ENCODE results near the gene GAREM1. TPM values are rescaled to one million over a fixed set of nuclear protein-coding genes. Genes with fewer than 3 reads are reported as not detected.

Gene GAREM1
- total RNA-seq, 1 donor from 2014 or later = 11.5 TPM

DNA sequence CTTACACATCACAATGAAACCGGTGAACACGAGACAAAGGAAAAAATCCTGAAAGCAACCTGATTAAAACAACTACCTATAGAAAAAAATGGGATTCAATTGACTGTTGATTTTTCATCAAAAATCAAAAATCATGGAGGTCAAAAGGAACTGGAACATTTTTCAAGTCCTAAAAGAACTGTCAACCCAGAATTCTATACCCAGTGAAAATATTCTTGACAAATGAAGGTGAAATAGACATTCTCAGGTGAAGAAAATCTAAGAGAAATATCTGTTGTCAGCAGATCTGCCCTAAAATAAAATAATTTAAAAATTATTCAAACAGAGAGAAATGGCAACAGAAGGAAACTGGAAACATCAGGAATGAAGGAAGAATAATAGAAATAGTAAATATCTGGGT lies 38.9 kb downstream of the GAREM1 start:
- H3K9me3 ChIP-seq = no peaks in the 10 kb centered on the region

DNA sequence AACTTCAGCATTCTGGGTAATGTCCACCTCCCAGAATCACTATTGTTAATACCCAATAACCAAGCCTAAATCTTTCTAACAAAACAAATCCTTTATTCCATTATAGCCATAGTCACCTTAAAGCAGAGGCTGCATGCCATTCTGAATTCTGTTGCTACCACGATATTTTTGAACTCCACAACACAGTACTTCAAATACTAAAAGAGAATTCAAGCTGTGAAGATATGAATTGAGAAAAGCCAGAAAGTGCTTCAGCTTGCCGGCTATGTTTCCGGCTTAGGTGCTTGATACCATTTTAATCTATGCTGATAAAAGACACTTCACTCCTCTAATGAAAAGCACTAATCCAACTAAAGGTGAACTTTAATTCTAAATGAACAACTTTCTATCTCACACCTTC lies 41.3 kb downstream of the GAREM1 start:
- TF ChIP-seq, protein P1, sequence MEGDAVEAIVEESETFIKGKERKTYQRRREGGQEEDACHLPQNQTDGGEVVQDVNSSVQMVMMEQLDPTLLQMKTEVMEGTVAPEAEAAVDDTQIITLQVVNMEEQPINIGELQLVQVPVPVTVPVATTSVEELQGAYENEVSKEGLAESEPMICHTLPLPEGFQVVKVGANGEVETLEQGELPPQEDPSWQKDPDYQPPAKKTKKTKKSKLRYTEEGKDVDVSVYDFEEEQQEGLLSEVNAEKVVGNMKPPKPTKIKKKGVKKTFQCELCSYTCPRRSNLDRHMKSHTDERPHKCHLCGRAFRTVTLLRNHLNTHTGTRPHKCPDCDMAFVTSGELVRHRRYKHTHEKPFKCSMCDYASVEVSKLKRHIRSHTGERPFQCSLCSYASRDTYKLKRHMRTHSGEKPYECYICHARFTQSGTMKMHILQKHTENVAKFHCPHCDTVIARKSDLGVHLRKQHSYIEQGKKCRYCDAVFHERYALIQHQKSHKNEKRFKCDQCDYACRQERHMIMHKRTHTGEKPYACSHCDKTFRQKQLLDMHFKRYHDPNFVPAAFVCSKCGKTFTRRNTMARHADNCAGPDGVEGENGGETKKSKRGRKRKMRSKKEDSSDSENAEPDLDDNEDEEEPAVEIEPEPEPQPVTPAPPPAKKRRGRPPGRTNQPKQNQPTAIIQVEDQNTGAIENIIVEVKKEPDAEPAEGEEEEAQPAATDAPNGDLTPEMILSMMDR (IDR thresholded peaks at IDR 0.05) = no peak
- H3K27me3 ChIP-seq = no peaks in the 10 kb centered on the region
- no peaks in the 10 kb centered on the region for H3K9me3 ChIP-seq
- DNase-seq (no peak), ATAC-seq (no peak)
- no peaks in the 10 kb centered on the region for H3K4me1 ChIP-seq
- no peaks in the 10 kb centered on the region for H3K36me3 ChIP-seq
- intact Hi-C loops (cut with DNase I) = no loop called here
- H3K4me3 ChIP-seq = no peak overlapping the region
- no peak overlapping the region for H3K27ac ChIP-seq

More for the DNA sequence above, 38.9 kb downstream of the GAREM1 start:
- DNase-seq = no peak
- H3K36me3 ChIP-seq = no peaks in the 10 kb centered on the region
- no peak overlapping the region for H3K4me3 ChIP-seq
- H3K27me3 ChIP-seq = no peaks in the 10 kb centered on the region
- H3K4me1 ChIP-seq = no peaks in the 10 kb centered on the region
- no peak for ATAC-seq
- TF ChIP-seq, protein P1 (IDR thresholded peaks at IDR 0.05) = no peak
- intact Hi-C loops (cut with DNase I) = no loop called here
- H3K27ac ChIP-seq = no peak overlapping the region

DNA sequence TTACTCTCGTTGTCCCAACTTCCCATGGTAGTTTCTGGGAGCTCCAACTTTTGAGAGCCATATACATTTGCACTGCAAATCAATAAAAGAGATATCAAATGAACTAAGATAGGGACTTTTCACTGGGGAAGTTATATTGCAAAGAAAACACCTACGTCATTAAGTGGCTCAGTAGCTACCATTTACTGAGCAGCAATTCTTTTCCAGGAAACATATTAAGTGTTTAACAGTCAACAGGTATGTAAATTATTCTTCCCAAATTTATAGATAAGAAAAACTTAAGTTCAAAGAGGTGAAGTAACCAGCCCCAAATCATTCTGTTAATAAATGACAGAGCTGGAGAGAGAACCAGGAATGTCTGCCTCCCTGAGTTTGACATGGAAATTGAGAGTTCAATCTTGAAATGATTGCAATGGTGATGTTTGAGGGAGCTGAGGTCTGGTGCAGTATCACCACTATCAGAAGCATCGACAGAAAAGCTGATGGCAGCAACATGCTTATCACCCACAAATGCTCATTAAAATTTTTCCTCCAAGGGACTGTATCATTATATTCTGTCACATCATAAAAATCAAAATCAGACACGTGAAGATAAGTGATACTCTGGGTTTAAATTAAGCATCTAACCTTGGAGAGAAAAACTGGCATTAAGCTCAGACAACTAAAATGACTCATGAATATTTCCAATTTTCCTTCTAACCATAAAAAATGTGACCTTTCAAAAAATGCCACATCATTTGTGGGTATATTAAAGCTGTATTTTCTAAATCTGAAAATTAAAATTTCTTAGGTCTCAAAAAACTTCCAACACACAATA lies 43.4 kb downstream of the GAREM1 start:
- no peak overlapping the region for H3K4me3 ChIP-seq
- no peak for DNase-seq
- TF ChIP-seq, protein P1 (IDR thresholded peaks at IDR 0.05) = no peak
- H3K4me1 ChIP-seq = no peaks in the 10 kb centered on the region
- H3K9me3 ChIP-seq = no peaks in the 10 kb centered on the region
- no peak overlapping the region for H3K27ac ChIP-seq
- no peak for ATAC-seq
- H3K27me3 ChIP-seq = no peaks in the 10 kb centered on the region
- H3K36me3 ChIP-seq = no peaks in the 10 kb centered on the region
- intact Hi-C loops (cut with DNase I) = no loop called here

DNA sequence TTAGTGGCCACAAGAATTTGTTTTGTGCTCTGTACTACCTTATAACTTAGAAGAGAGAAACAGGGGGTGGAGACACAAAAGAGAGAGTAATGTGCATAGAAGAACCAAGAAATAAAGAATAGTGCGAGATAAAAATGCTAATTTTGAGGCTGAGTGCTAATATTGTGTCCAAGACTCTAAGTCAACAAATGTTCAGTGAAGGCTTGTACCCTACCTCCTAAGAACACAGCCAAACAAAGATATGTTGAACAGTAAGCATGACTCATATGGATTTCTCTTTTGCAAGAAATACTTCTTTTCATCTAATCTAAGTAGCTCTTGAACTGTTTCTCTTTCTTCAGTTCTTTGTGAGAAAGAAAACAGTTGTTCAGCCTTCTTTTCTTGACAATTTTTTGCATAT lies 45.2 kb downstream of the GAREM1 start:
- Histone ChIP-seq H3K36me3 (no peaks in the 10 kb centered on the region), H3K4me3 (no peak overlapping the region), H3K27me3 (no peaks in the 10 kb centered on the region), H3K4me1 (no peaks in the 10 kb centered on the region), H3K9me3 (no peaks in the 10 kb centered on the region), H3K27ac (no peak overlapping the region)
- TF ChIP-seq, protein P1 (IDR thresholded peaks at IDR 0.05) = no peak
- ATAC-seq (peak; percentile 35), DNase-seq (no peak)
- intact Hi-C loops (cut with DNase I) = no loop called here

DNA sequence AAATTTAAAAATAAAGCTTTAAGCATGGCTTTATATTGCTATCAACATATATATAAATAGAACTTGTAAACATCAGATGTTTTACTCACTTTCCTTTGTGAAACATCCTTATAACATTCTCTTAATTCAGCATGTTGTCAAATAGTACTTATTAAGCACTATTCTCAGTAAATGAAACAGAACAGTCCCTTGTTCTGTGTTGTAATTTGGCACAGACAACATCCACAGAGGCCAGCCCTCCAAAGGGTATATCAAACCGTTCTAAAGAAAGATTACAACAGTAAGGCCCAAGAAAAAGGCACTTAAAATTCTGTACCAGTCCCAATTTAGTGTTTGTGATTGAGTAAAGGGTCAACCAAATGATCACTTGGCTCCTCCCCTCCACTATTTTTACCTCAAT lies 46.0 kb downstream of the GAREM1 start:
- H3K4me1 ChIP-seq = no peaks in the 10 kb centered on the region
- no peaks in the 10 kb centered on the region for H3K9me3 ChIP-seq
- TF ChIP-seq, protein P1 (IDR thresholded peaks at IDR 0.05) = no peak
- intact Hi-C loops (cut with DNase I) = no loop called here
- ATAC-seq (peak; percentile 46), DNase-seq (no peak)
- H3K4me3 ChIP-seq = no peak overlapping the region
- H3K27me3 ChIP-seq = no peaks in the 10 kb centered on the region
- no peaks in the 10 kb centered on the region for H3K36me3 ChIP-seq
- no peak overlapping the region for H3K27ac ChIP-seq

Data from upper lobe of right lung (tissue), 1 donor.